HepG2 (cell line): Measurements from ENCODE around the gene DNAJB8. TPM values are rescaled to one million over a fixed set of nuclear protein-coding genes. Genes with fewer than 3 reads are reported as not detected.

Experiments
- ATAC-seq: fragments of 200-7000 bp; cut with Tn5 transposase; 3 replicates; pipeline ENCODE4 v1.9.1; 2020; ENCODE audit warnings: mild to moderate bottlenecking, moderate library complexity
- BruUV-seq: library from RNA; stranded (reverse); fragments of 400-500 nt; replicated peaks from 2 replicates; lab custom pipeline; 2021; lab: Mats Ljungman, UMichigan
- CTCF ChIA-PET: fragments of 300-600 bp; formaldehyde crosslinking; extraction: SDS; loops from one replicate; lab custom pipeline; 2021; ENCODE audit warnings: low total read pairs, inconsistent platforms, low intra/inter-chr PET ratio; lab: Yijun Ruan, JAX
- POLR2A ChIA-PET: fragments of 350-600 bp; sonication (Branson Sonifier 250); formaldehyde crosslinking; loops from one replicate; lab custom pipeline; 2020; ENCODE audit warnings: antibody characterized with exemption, inconsistent platforms; lab: Yijun Ruan, JAX
- DNase-seq: peaks from one replicate; pipeline ENCODE4 v3.0.0-alpha.2; 2015; ENCODE audit warnings: low spot score
- FAIRE-seq: peaks from 3 replicates; lab custom pipeline; 2011; peaks lifted over from hg19 to GRCh38; lab: Jason Lieb, UNC
- H2AFZ ChIP-seq: one replicate; pipeline ENCODE4 v1.6.1; 2011; ENCODE audit warnings: low read length, inconsistent platforms
- H3K27ac ChIP-seq: fragments of 300-600 bp; 3 replicates; pipeline ENCODE4 v1.8.0; 2011; ENCODE audit warnings: mixed run types, mild to moderate bottlenecking, mixed read lengths, low read length, inconsistent platforms; ENCODE audit not compliant: insufficient read depth; ENCODE audit errors: extremely low read length
- H3K27me3 ChIP-seq, 2 experiments: fragments of 200-600 bp in 1 of 2; 2 replicates in 1 of 2; 3 replicates in 1 of 2; pipeline versions ENCODE4 v1.6.0 to v1.8.0; 2011; ENCODE audit warnings: low read length in 2 of 2, mild to moderate bottlenecking in 2 of 2, moderate library complexity in 2 of 2, inconsistent platforms in 1 of 2; ENCODE audit not compliant: insufficient read depth in 2 of 2, control insufficient read depth in 1 of 2
- H3K36me3 ChIP-seq, 2 experiments: fragments of 200-600 bp in 1 of 2; replicated peaks in 1 of 2; 2 replicates in 1 of 2; 3 replicates in 1 of 2; pipeline versions ENCODE4 v1.5.1 to v1.8.0; 2011; ENCODE audit warnings: low read length in 2 of 2, inconsistent platforms in 1 of 2; ENCODE audit not compliant: insufficient read depth in 2 of 2, control insufficient read depth in 1 of 2
- H3K4me1 ChIP-seq: 2 replicates; pipeline ENCODE4 v1.5.1; 2012; ENCODE audit warnings: low read length, inconsistent platforms; ENCODE audit not compliant: insufficient read depth
- H3K4me2 ChIP-seq: 2 replicates; pipeline ENCODE4 v1.6.0; 2011; ENCODE audit warnings: low read depth, low read length, inconsistent platforms
- H3K4me3 ChIP-seq, 3 experiments: fragments of 200-600 bp in 1 of 3; sonication (generic), shearing (Covaris generic) in 1 of 3; replicated peaks in 1 of 3; 2 replicates each; pipeline ENCODE4 v1.5.1; 2011 to 2016; ENCODE audit warnings: low read length in 3 of 3, inconsistent platforms in 2 of 3, low read depth in 2 of 3, mild to moderate bottlenecking in 2 of 3, control low read depth in 1 of 3, mixed read lengths in 1 of 3; ENCODE audit not compliant: insufficient read depth in 1 of 3
- H3K79me2 ChIP-seq: one replicate; pipeline ENCODE4 v1.6.1; 2011; ENCODE audit warnings: low read length, inconsistent platforms; ENCODE audit not compliant: insufficient read depth
- H3K9ac ChIP-seq: 2 replicates; pipeline ENCODE4 v1.6.0; 2011; ENCODE audit warnings: mild to moderate bottlenecking, low read depth, low read length, inconsistent platforms; ENCODE audit not compliant: insufficient read depth
- H3K9me3 ChIP-seq: 2 replicates; pipeline ENCODE4 v1.5.1; 2012; ENCODE audit warnings: mild to moderate bottlenecking, low read length
- H4K20me1 ChIP-seq: 2 replicates; pipeline ENCODE4 v1.6.0; 2011; ENCODE audit warnings: inconsistent platforms, mild to moderate bottlenecking, low read length, moderate library complexity; ENCODE audit not compliant: insufficient read depth
- CHCHD3 ChIP-seq: sonication (generic); formaldehyde crosslinking; IDR thresholded peaks from 2 replicates; pipeline ENCODE4 v1.8.0; 2022; ENCODE audit warnings: mild to moderate bottlenecking, missing genetic modification reagents, moderate library complexity
- HOXA7 ChIP-seq: sonication (generic); formaldehyde crosslinking; IDR thresholded peaks from 2 replicates; pipeline ENCODE4 v1.8.1; 2022; ENCODE audit warnings: mild to moderate bottlenecking, missing genetic modification reagents, moderate library complexity
- NCOA2 ChIP-seq: sonication (generic); formaldehyde crosslinking; IDR thresholded peaks from 2 replicates; pipeline ENCODE4 v1.8.0; 2022; ENCODE audit warnings: inconsistent platforms
- ZNF224 ChIP-seq: sonication (generic); formaldehyde crosslinking; IDR thresholded peaks from 2 replicates; pipeline ENCODE4 v1.5.0; 2020; ENCODE audit warnings: mild to moderate bottlenecking, missing genetic modification reagents
- ZNF280D ChIP-seq: sonication (generic); formaldehyde crosslinking; IDR thresholded peaks from 2 replicates; pipeline ENCODE4 v1.5.1; 2020; ENCODE audit warnings: mild to moderate bottlenecking, missing genetic modification reagents
- WGBS: methylation state at CpG from one replicate; pipeline ENCODE4 v1.1.6; 2017; ENCODE audit warnings: low lambda C conversion rate; 5-methylcytosine and 5-hydroxymethylcytosine counted together
- in situ Hi-C: cut with HindIII; loops from 2 replicates; pipeline ENCODE4 v1.10.0; 2017; ENCODE audit warnings: low pct_unique_long_range_greater_than_20kb; ENCODE audit not compliant: extremely low pct_ligation_motif_present
- intact Hi-C: fragments of 100-400 bp; cut with micrococcal nuclease; formaldehyde crosslinking; loops from one replicate; pipeline ENCODE4 v1.10.0; 2022; ENCODE audit not compliant: unreplicated experiment
- polyA plus RNA-seq, 8 experiments: library from polyadenylated mRNA; depleted of rRNA in 3 of 8; stranded (reverse) in 7 of 8; unstranded in 1 of 8; fragments of >200 nt; fragmentation: Illumina TruSeq in 4 of 8; extraction: Trizol in 4 of 8; gene quantifications; 2 replicates each; pipeline versions ENCODE4 v1.2.1 to v1.2.3, GENCODE V29; 2011 to 2016; ENCODE audit warnings: low read depth in 4 of 8, missing spikeins in 1 of 8, mixed read lengths in 1 of 8; ENCODE audit not compliant: insufficient read depth in 1 of 8
- total RNA-seq, 5 experiments: library from RNA; depleted of rRNA; stranded (reverse); fragments of >200 nt; fragmentation: Illumina TruSeq; extraction: Trizol; gene quantifications; 2 replicates each; pipeline ENCODE4 v1.2.3, GENCODE V29; 2016; ENCODE audit warnings: low read depth in 1 of 5
- TF ChIP-seq, protein P1 (sequence below): IDR thresholded peaks from 2 replicates; pipeline ENCODE4 v1.6.1; 2016; ENCODE audit warnings: low read depth, borderline replicate concordance
- TF ChIP-seq, protein P2 (sequence below): sonication (generic); formaldehyde crosslinking; IDR thresholded peaks from 2 replicates; pipeline ENCODE4 v1.8.0; 2022; ENCODE audit warnings: low read depth, missing genetic modification reagents

The DNAJB8 gene
- total and polyA plus RNA-seq, 2 of the 13 experiments (the other 11 are each of a cell fraction or from before 2014, with no cell fraction given) = not detected

DNA sequence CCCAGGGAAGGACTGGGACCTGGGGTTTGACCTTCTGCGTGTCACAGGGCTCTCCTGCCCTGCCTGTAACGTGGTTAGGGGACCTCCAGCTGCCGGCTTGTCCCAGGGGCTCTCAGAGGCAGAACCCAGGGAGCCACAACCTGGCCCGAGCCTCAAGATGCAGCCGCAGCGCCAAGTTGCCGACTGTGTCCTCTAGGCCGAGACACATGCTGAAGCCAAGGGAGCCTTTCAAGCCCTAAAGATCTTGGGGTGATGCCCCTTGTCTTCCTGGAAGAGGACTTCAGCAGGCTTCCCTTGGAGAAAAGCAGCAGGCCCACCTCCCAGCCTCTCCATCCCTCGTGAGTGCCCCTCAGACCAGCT lies 7.2 kb downstream of the DNAJB8 start:
- ATAC-seq (no peak), FAIRE-seq (no peak), DNase-seq (no peak)
- Histone ChIP-seq H3K4me2 (no peak overlapping the region), H3K79me2 (no peaks in the 10 kb centered on the region), H3K36me3 (no peaks in the 10 kb centered on the region), H3K27ac (no peak overlapping the region), H3K4me3 (no peak overlapping the region), H3K27me3 (peaks cover 19 to 85% of the 10 kb centered on the region in 2 experiments), H4K20me1 (no peaks in the 10 kb centered on the region), H3K4me1 (peaks cover 10% of the 10 kb centered on the region), H3K9ac (no peak overlapping the region), H3K9me3 (no peaks in the 10 kb centered on the region), H2AFZ (no peak overlapping the region)
- TF ChIP-seq ZNF224 (CRISPR knock-in tag) (no peak), ZNF280D (CRISPR knock-in tag) (no peak), HOXA7 (CRISPR knock-in tag) (no peak), CHCHD3 (CRISPR knock-in tag) (no peak), NCOA2 (CRISPR knock-in tag) (no peak)
- TF ChIP-seq, protein P1, sequence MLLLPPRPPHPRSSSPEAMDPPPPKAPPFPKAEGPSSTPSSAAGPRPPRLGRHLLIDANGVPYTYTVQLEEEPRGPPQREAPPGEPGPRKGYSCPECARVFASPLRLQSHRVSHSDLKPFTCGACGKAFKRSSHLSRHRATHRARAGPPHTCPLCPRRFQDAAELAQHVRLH = no peak
- TF ChIP-seq, protein P2, sequence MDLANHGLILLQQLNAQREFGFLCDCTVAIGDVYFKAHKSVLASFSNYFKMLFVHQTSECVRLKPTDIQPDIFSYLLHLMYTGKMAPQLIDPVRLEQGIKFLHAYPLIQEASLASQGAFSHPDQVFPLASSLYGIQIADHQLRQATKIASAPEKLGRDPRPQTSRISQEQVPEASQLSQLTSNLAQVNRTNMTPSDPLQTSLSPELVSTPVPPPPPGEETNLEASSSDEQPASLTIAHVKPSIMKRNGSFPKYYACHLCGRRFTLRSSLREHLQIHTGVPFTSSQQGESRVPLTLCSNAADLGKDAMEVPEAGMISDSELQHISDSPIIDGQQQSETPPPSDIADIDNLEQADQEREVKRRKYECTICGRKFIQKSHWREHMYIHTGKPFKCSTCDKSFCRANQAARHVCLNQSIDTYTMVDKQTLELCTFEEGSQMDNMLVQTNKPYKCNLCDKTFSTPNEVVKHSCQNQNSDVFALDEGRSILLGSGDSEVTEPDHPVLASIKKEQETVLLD (CRISPR knock-in tag) = no peak
- in situ Hi-C loops (no loop called here), intact Hi-C loops (no loop called here)
- ChIA-PET POLR2A (no interaction called here), CTCF (no interaction called here)
- BruUV-seq = no TSS peak
- 11% methylated on average over 3 of the region's 9 CpGs for WGBS
